Measurements from ENCODE around the gene IGSF22. TPM values are rescaled to one million over a fixed set of nuclear protein-coding genes. Genes with fewer than 3 reads are reported as not detected.
A peak's percentile ranks its signal among the peaks of the same experiment; 100 is the strongest.

The IGSF22 gene
- total and polyA plus RNA-seq, 2 of the 8 experiments (the other 6 are each of a cell fraction or from before 2014, with no cell fraction given) = 0.14 TPM; not detected in 1

- Histone ChIP-seq H3K79me2 (ENCODE audit: control insufficient read depth in 1 of 2, insufficient read depth in 2 of 2, low read length in 2 of 2) (no peaks in the 10 kb centered on the region), H2BK120ac (replicated peaks; ENCODE audit: low read depth, low read length) (no peak overlapping the region), H3K23ac (ENCODE audit: insufficient read length) (no peak overlapping the region), H3K27ac (ENCODE audit: low read depth, low read length) (no peak overlapping the region), H2BK5ac (ENCODE audit: low read depth, low read length) (no peak overlapping the region), H3K14ac (ENCODE audit: insufficient read length) (no peak overlapping the region), H3K4me1 (replicated peaks in 1 of 4; ENCODE audit: control insufficient read depth in 3 of 4, insufficient read depth in 4 of 4, low read length in 3 of 4) (no peaks in the 10 kb centered on the region), H3K9me3 (ENCODE audit: insufficient read depth in 2 of 2, low read depth in 1 of 2, low read length in 1 of 2) (no peaks in the 10 kb centered on the region), H3K23me2 (ENCODE audit: low read depth, low read length) (peaks cover 6% of the 10 kb centered on the region; the same call in 1 of the 2 replicates), H4K5ac (ENCODE audit: insufficient read length, low read depth, low read length) (no peak overlapping the region), H3K9ac (replicated peaks in 1 of 4; ENCODE audit: extremely low read depth in 1 of 4, low read depth in 3 of 4, low read length in 3 of 4) (no peak overlapping the region; a peak in 3 of 7 replicates), H3K4ac (replicated peaks; ENCODE audit: insufficient read length, low read depth, low read length) (no peak overlapping the region), H2AFZ (ENCODE audit: low read length) (no peak overlapping the region), H2BK15ac (ENCODE audit: low read length) (no peak overlapping the region), H4K91ac (replicated peaks; ENCODE audit: insufficient read length, low read length) (no peak overlapping the region), H3K56ac (replicated peaks; ENCODE audit: insufficient read length, low read depth, low read length) (no peak overlapping the region), H3K4me2 (ENCODE audit: insufficient read depth in 1 of 2, low read depth in 2 of 2, low read length in 2 of 2) (peak overlapping the region; percentile 63 to 89; a peak in 3 of 4 replicates), H2AK5ac (ENCODE audit: low read depth, low read length) (no peak overlapping the region), H3K18ac (ENCODE audit: extremely low read depth, low read length) (peak overlapping the region; percentile 19; the same call in 1 of the 2 replicates), H4K8ac (ENCODE audit: extremely low read depth, insufficient read depth, low read length) (0 out of 2 replicates have a peak overlapping the region, but pooled peaks have one; percentile 35), H3K27me3 (replicated peaks in 1 of 4; ENCODE audit: control insufficient read depth in 3 of 4, extremely low read depth in 1 of 4, insufficient read depth in 3 of 4, low read length in 3 of 4) (peaks cover 0 to 2% (median 0%) of the 10 kb centered on the region in 4 experiments; a peak in 3 of 7 replicates), H2BK20ac (ENCODE audit: low read length) (no peak overlapping the region), H2BK12ac (ENCODE audit: low read depth, low read length) (no peak overlapping the region), H3K36me3 (ENCODE audit: control insufficient read depth in 2 of 4, insufficient read depth in 4 of 4, low read length in 3 of 4) (no peaks in the 10 kb centered on the region), H4K20me1 (replicated peaks in 1 of 2; ENCODE audit: control insufficient read depth in 1 of 2, insufficient read depth in 2 of 2, low read length in 2 of 2) (no peaks in the 10 kb centered on the region), H3K79me1 (ENCODE audit: low read depth, low read length) (no peaks in the 10 kb centered on the region), H3K4me3 (ENCODE audit: extremely low read depth in 1 of 4, insufficient read depth in 2 of 4, low read depth in 3 of 4, low read length in 4 of 4) (peak overlapping the region; percentile 30 to 52 (median 39))
- ChIA-PET POLR2A (ENCODE audit: partially characterized antibody) (interaction anchor here (0.9 kb wide), 1 partner anchor 16 kb away, joined by 6 read pairs; no protein-coding TSS in a partner anchor), CTCF (ENCODE audit: partially characterized antibody) (interaction anchor here (0.8 to 2.6 kb wide), 10 partner anchors 8 to 59 kb away, joined by 3 to 14 read pairs (median 6); partner anchors contain the start of gene IGSF22)
- no peak for TF ChIP-seq RXRA (IDR thresholded peaks at IDR 0.05; ENCODE audit: insufficient read depth, low read depth, low read length)
- peak; percentile 18; the same call in 1 of the 2 replicates for TF ChIP-seq TAF1 (IDR thresholded peaks at IDR 0.05; ENCODE audit: low read depth, low read length)
- TF ChIP-seq HDAC2 (IDR thresholded peaks at IDR 0.05; ENCODE audit: borderline replicate concordance in 1 of 2, low read depth in 2 of 2, low read length in 2 of 2) = no peak
- DNase-seq (ENCODE audit: low read depth in 1 of 2, low spot score in 2 of 2) = no peak
- WGBS, 2 experiments (ENCODE audit: extremely low coverage in 1 of 2, insufficient coverage in 1 of 2, insufficient read length in 1 of 2, insufficient replicate concordance in 2 of 2, low coverage in 1 of 2, low lambda C conversion rate in 2 of 2, missing lambda C conversion rate in 1 of 2) = 68% methylated on average over 33 of the region's 46 CpGs; no CpG with 5 or more reads in 1 of the 2 experiments
- FAIRE-seq = no peak
Observed at GRCh38 chr11:18705651-18706281, 20.2 kb downstream of the IGSF22 start.
